Ovary (tissue), 10 donors: Measurements from ENCODE around the gene PHC1. TPM values are rescaled to one million over a fixed set of nuclear protein-coding genes. Genes with fewer than 3 reads are reported as not detected.
"Not testable (repeated sequence)": the region's sequence is repeated elsewhere in the genome, so short reads cannot be mapped to it uniquely, and the experiment has no call there.

Experiments
- DNase-seq, 5 donors: peaks; one replicate each; pipeline ENCODE4 v3.0.0-alpha.2; 2019 to 2020
- H3K27ac ChIP-seq, 2 donors: fragments of 200-600 bp; one replicate each; pipeline versions ENCODE4 v1.5.1 to v1.8.0; 2019 to 2022
- H3K27me3 ChIP-seq: fragments of 200-600 bp; one replicate; pipeline ENCODE4 v1.8.0; 2022
- H3K36me3 ChIP-seq: fragments of 200-600 bp; sonication (generic); one replicate; pipeline ENCODE4 v1.5.1; 2019
- H3K4me1 ChIP-seq: one replicate; pipeline ENCODE4 v1.8.1; 2013; ENCODE audit warnings: mild to moderate bottlenecking, moderate library complexity; ENCODE audit not compliant: insufficient read depth
- H3K4me3 ChIP-seq: fragments of 200-600 bp; sonication (generic); one replicate; pipeline ENCODE4 v1.5.1; 2017
- H3K9me3 ChIP-seq, 2 donors: fragments of 200-600 bp in 1 of 2; sonication (generic) in 1 of 2; one replicate each; pipeline versions ENCODE4 v1.5.1 to v1.8.1; 2013 to 2019; ENCODE audit warnings: mild to moderate bottlenecking in 1 of 2, moderate library complexity in 1 of 2
- CTCF ChIP-seq, 3 donors: fragments of 450-650 bp in 2 of 3; fragments of 200-600 bp in 1 of 3; IDR thresholded peaks; one replicate each; pipeline versions ENCODE4 v1.5.1 to v1.8.0; 2016 to 2022; ENCODE audit warnings: antibody characterized with exemption in 3 of 3, mild to moderate bottlenecking in 1 of 3
- EP300 ChIP-seq: sonication (generic); formaldehyde crosslinking; IDR thresholded peaks from one replicate; pipeline ENCODE4 v1.6.1; 2017; ENCODE audit warnings: antibody characterized with exemption
- POLR2A ChIP-seq: fragments of 450-650 bp; IDR thresholded peaks from one replicate; pipeline ENCODE4 v1.6.1; 2017; ENCODE audit warnings: antibody characterized with exemption, mild to moderate bottlenecking, moderate library complexity
- WGBS, 3 donors: extraction: QIAGEN DNeasy Blood & Tissue Kit in 1 of 3; methylation state at CpG; one replicate each; pipeline versions ENCODE4 v1.1.5 to v1.1.7; 2013 to 2017; 5-methylcytosine and 5-hydroxymethylcytosine counted together
- intact Hi-C, 4 donors: fragments of 100-400 bp; cut with DNase I; formaldehyde crosslinking; loops; one replicate each; pipeline versions ENCODE4 v1.11.0 to v1.15.1; 2022 to 2023
- long read RNA-seq, 3 donors: library from polyadenylated mRNA in 2 of 3; unstranded in 2 of 3; transcript quantifications; one replicate each; pipeline ENCODE4 v2.0.0 and lab custom pipeline, GENCODE V29; 2021 to 2026
- polyA plus RNA-seq, 2 donors: library from polyadenylated mRNA; stranded (reverse); fragments of 200-250 nt in 1 of 2; fragments of 350-450 nt in 1 of 2; fragmentation: Illumina TruSeq in 1 of 2; extraction: RNeasy Lipid Tissue Mini Kit (QIAGEN cat#74804) in 1 of 2; gene quantifications; one replicate each; pipeline ENCODE4 v1.2.3, GENCODE V29; 2013 to 2014
- total RNA-seq, 7 donors: library from RNA; depleted of rRNA in 2 of 7; stranded (reverse); fragments of >200 nt in 2 of 7; fragmentation: NEBNext Ultra II Directional in 3 of 7; extraction: Animal tissue kit (Norgen Biotek cat#: 25700) in 3 of 7; gene quantifications; one replicate each; pipeline versions ENCODE4 v1.1.0 to v1.2.4, GENCODE V29; 2016 to 2023
- donor health status: DM: no; HTN: no; CAD: no; lungs with moderate emphysema.
- donor health status: DM: no; HTN: no; CAD: no.
- donor health status: Bipolar disorder and iron deficiency.
- donor health status: DM: yes; HTN: yes; CAD: no.
- donor health status: DM: no; HTN: no; CAD: no.
- donor health status: DM: yes; HTN: yes; CAD: no.

Gene PHC1
- total RNA-seq (10 to 100 TPM; 48.3 to 66.6 (median 58.9) TPM), polyA plus RNA-seq (10 to 100 TPM; 35.0 to 36.2 TPM)
- long read RNA-seq, donor 1, partial matches to known transcripts: 26 of 33 reads
- long read RNA-seq, donor 1, other reads (novel, unspliced or antisense): 7 of 33 reads
- long read RNA-seq, donor 2, partial matches to known transcripts: 58 of 61 reads
- long read RNA-seq, donor 2, other reads (novel, unspliced or antisense): 0 of 61 reads
- long read RNA-seq, donor 3, transcript PHC1-214 (15 exons, 3,626 nt): major isoform, 19 of 62 reads
- long read RNA-seq, donor 3, partial matches to known transcripts: 20 of 62 reads
- long read RNA-seq, donor 3, other reads (novel, unspliced or antisense): 23 of 62 reads

DNA sequence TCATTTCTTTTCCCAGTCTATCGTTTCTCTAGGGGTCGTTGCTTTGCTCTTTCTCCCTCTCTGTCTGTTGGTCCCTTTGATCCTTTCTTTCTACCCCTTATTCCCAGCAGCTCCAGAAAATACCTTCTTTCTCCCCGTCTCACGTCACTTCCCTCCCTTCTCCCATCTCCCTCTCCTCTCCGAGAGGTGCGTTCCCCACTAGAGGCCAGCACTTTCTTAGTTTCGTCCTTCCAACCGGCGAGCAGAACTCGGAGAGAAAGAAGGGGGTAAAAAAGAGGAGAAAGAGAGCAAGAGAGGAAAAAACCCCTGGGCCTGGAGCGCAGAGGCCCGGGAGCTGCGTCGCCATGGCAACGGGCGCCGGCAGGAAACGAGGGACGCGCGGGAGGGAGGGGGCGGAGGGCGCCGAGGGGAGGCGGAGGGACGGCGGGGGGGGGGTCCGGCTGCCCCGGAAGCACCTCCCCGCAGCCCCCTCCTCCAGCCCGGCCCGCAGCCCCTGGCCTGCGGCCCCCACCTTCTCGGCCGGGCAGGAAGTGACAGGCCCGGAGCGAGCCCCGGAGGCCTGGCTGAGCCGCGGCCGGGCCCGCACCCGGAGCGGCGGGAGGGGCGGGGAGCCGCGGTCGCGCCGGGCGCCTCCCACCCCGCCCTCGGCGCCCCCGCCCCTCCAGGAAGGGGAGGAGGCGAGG is at the start of gene PHC1:
Gene PHC1, plus strand, starts transcription at position 477 of the 683 bp plus-strand sequence. CDS start 3,169 bp downstream, outside the sequence.
- TF ChIP-seq POLR2A (peak; percentile 22), CTCF (IDR thresholded peaks at IDR 0.05) (peak in 2 of 3 donors; percentile 51 to 55)

DNA sequence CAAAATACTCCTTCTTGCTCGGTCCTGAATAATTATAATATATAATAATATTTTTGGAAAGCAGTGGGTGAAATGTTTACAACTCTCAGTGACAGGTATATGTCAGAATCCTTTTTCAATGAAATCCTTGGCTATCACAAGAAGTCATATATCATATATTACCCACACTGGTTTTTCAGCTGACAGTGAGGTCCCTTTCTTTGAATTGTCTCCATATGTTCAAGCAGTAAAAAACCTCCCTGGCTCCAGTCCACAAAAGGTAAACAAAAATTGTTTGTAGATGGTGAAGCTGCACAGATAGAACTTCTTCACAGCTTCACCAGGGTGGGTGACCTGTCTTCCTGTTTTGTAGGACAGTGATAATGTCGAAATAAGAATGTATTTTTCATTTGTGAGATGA is 47.9 kb upstream of the PHC1 start:
- H3K9me3 ChIP-seq: no peaks in the 10 kb centered on the region
- no peak for DNase-seq

More for the DNA sequence above, at the start of gene PHC1:
- Histone ChIP-seq H3K27ac (peak within 1 kb of the TSS; percentile 80 to 95), H3K4me3 (peak within 1 kb of the TSS; percentile 68)
- intact Hi-C loops, H3K9me3 ChIP-seq, H3K27me3 ChIP-seq, H3K36me3 ChIP-seq, H3K4me1 ChIP-seq: not testable (repeated sequence)
- WGBS, 3 donors: 0% methylated on average over 17 to 34 of the region's 57 CpGs
- peak; percentile 83 to 89 (median 85) for DNase-seq

GRCh38 chr12:8867009-8867408 is 47.3 kb upstream of the PHC1 start:
- no peaks in the 10 kb centered on the region for H3K9me3 ChIP-seq
- DNase-seq: no peak
- no peaks in the 10 kb centered on the region for H3K36me3 ChIP-seq
- no peak overlapping the region for H3K27ac ChIP-seq
- intact Hi-C loops: no loop called here
- no peak for TF ChIP-seq EP300
- no peak for TF ChIP-seq CTCF (IDR thresholded peaks at IDR 0.05)
- no peak for TF ChIP-seq POLR2A
- H3K27me3 ChIP-seq: no peaks in the 10 kb centered on the region
- no peaks in the 10 kb centered on the region for H3K4me1 ChIP-seq
- no peak overlapping the region for H3K4me3 ChIP-seq

More for the DNA sequence above, 47.9 kb upstream of the PHC1 start:
- Histone ChIP-seq H3K4me3 (no peak overlapping the region), H3K27me3 (no peaks in the 10 kb centered on the region), H3K36me3 (no peaks in the 10 kb centered on the region), H3K27ac (no peak overlapping the region), H3K4me1 (no peaks in the 10 kb centered on the region)
- no peak for TF ChIP-seq EP300
- TF ChIP-seq POLR2A: no peak
- TF ChIP-seq CTCF (IDR thresholded peaks at IDR 0.05): no peak
- WGBS, 3 donors: 61 to 70% (median 68%) methylated on average over 2 of the region's 2 CpGs
- intact Hi-C loops: no loop called here

DNA sequence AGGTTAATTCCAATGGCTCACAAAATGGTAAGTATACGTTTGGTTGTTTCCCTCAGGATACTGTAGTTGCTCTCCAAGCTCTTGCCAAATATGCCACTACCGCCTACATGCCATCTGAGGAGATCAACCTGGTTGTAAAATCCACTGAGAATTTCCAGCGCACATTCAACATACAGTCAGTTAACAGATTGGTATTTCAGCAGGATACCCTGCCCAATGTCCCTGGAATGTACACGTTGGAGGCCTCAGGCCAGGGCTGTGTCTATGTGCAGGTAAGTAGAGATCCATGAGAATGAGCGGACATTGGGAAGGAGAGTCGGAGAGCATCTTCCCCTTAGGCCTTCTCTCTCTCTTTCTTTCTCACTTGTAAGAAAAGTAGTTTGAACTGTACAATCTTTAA is 46.5 kb upstream of the PHC1 start:
- H3K27me3 ChIP-seq: no peaks in the 10 kb centered on the region
- no peaks in the 10 kb centered on the region for H3K4me1 ChIP-seq
- H3K4me3 ChIP-seq: no peak overlapping the region
- H3K36me3 ChIP-seq: no peaks in the 10 kb centered on the region
- DNase-seq: no peak
- intact Hi-C loops: no loop called here
- TF ChIP-seq CTCF (IDR thresholded peaks at IDR 0.05) (no peak), POLR2A (no peak), EP300 (no peak)
- no peaks in the 10 kb centered on the region for H3K9me3 ChIP-seq
- WGBS, 3 donors: 89 to 92% (median 89%) methylated on average over 6 of the region's 6 CpGs
- no peak overlapping the region for H3K27ac ChIP-seq
